A673 (cell line): Measurements from ENCODE around the gene DNAJC4. TPM values are rescaled to one million over a fixed set of nuclear protein-coding genes. Genes with fewer than 3 reads are reported as not detected.

ENCODE experiments used
- BruUV-seq: library from RNA; stranded (reverse); fragments of 400-500 nt; replicated peaks from 2 replicates; lab custom pipeline; 2021; lab: Mats Ljungman, UMichigan
- CTCF ChIA-PET: fragments of 300-600 bp; sonication (Branson Sonifier 250); formaldehyde crosslinking; loops from one replicate; lab custom pipeline; 2022; ENCODE audit warnings: antibody characterized with exemption; lab: Charles Lee
- POLR2A ChIA-PET: fragments of 300-600 bp; sonication (Branson Sonifier 250); formaldehyde crosslinking; loops from one replicate; lab custom pipeline; 2022; ENCODE audit warnings: antibody characterized with exemption; ENCODE audit not compliant: low non-redundant PET; lab: Charles Lee
- DNase-seq: peaks from one replicate; pipeline ENCODE4 v3.0.0-alpha.2; 2015; ENCODE audit warnings: low spot score
- H3K27ac ChIP-seq: fragments of 200-600 bp; sonication (generic); 2 replicates; pipeline ENCODE4 v1.5.1; 2016; ENCODE audit warnings: mixed run types, low read depth, mild to moderate bottlenecking, mixed read lengths, antibody characterized with exemption, low read length; ENCODE audit not compliant: poor library complexity, severe bottlenecking
- H3K27me3 ChIP-seq: fragments of 200-600 bp; sonication (generic); replicated peaks from 2 replicates; pipeline ENCODE4 v1.6.1; 2017; ENCODE audit warnings: mixed run types, low read depth, mild to moderate bottlenecking, mixed read lengths, antibody characterized with exemption, low read length; ENCODE audit not compliant: insufficient read depth, poor library complexity
- H3K36me3 ChIP-seq: fragments of 200-600 bp; sonication (generic); 2 replicates; pipeline ENCODE4 v1.6.1; 2016; ENCODE audit warnings: mixed run types, mild to moderate bottlenecking, mixed read lengths, antibody characterized with exemption, low read length; ENCODE audit not compliant: insufficient read depth, poor library complexity, severe bottlenecking
- H3K4me1 ChIP-seq: fragments of 200-600 bp; sonication (generic); 2 replicates; pipeline ENCODE4 v1.6.1; 2017; ENCODE audit warnings: mixed run types, mild to moderate bottlenecking, mixed read lengths, antibody characterized with exemption, low read length; ENCODE audit not compliant: insufficient read depth, poor library complexity, severe bottlenecking
- H3K4me3 ChIP-seq: fragments of 200-600 bp; sonication (generic); 2 replicates; pipeline ENCODE4 v1.5.1; 2016; ENCODE audit warnings: low read depth, mixed run types, mild to moderate bottlenecking, mixed read lengths, low read length; ENCODE audit not compliant: poor library complexity, severe bottlenecking
- H3K9me3 ChIP-seq: fragments of 200-600 bp; sonication (generic); 2 replicates; pipeline ENCODE4 v1.6.1; 2016; ENCODE audit warnings: mixed run types, low read depth, mild to moderate bottlenecking, mixed read lengths, antibody characterized with exemption, low read length; ENCODE audit not compliant: poor library complexity, severe bottlenecking
- CTCF ChIP-seq: fragments of 300-800, 200-600 bp; sonication (generic); conservative IDR thresholded peaks from 2 replicates; pipeline ENCODE4 v1.5.1; 2017; ENCODE audit warnings: low read depth, mild to moderate bottlenecking, antibody characterized with exemption, low read length, moderate library complexity, mixed read lengths
- EZH2 ChIP-seq: fragments of 200-600 bp; sonication (generic); IDR thresholded peaks from 2 replicates; pipeline ENCODE4 v1.6.1; 2017; ENCODE audit warnings: borderline replicate concordance, low read depth, mild to moderate bottlenecking, mixed read lengths, antibody characterized with exemption, low read length; ENCODE audit not compliant: poor library complexity, severe bottlenecking
- intact Hi-C: fragments of 100-400 bp; cut with micrococcal nuclease; formaldehyde crosslinking; loops from one replicate; pipeline ENCODE4 v1.10.0; 2022; ENCODE audit not compliant: unreplicated experiment
- total RNA-seq: library from RNA; stranded (reverse); gene quantifications from 2 replicates; pipeline ENCODE4 v1.2.3, GENCODE V29; 2021

Gene DNAJC4
- total RNA-seq, 1 experiment from 2014 or later, result 20.2 TPM

GRCh38 chr11:64275841-64276240 lies 45.5 kb downstream of the DNAJC4 start:
- H3K27ac ChIP-seq, result no peak overlapping the region
- peaks cover 10% of the 10 kb centered on the region for H3K36me3 ChIP-seq
- peaks cover 6% of the 10 kb centered on the region for H3K4me1 ChIP-seq
- no peaks in the 10 kb centered on the region for H3K9me3 ChIP-seq
- CTCF ChIA-PET, result no interaction called here
- no peak overlapping the region for H3K4me3 ChIP-seq
- POLR2A ChIA-PET, result no interaction called here
- no peak for TF ChIP-seq CTCF
- TF ChIP-seq EZH2, result no peak
- DNase-seq, result no peak
- no TSS peak for BruUV-seq
- intact Hi-C loops, result no loop called here
- no peaks in the 10 kb centered on the region for H3K27me3 ChIP-seq

GRCh38 chr11:64276653-64277431 lies 46.5 kb downstream of the DNAJC4 start:
- peaks cover 3% of the 10 kb centered on the region for H3K4me1 ChIP-seq
- H3K36me3 ChIP-seq, result peaks cover 10% of the 10 kb centered on the region
- ChIA-PET POLR2A (no interaction called here), CTCF (no interaction called here)
- H3K27me3 ChIP-seq, result no peaks in the 10 kb centered on the region
- intact Hi-C loops, result no loop called here
- BruUV-seq, result no TSS peak
- TF ChIP-seq EZH2 (no peak), CTCF (no peak)
- DNase-seq, result no peak
- no peak overlapping the region for H3K27ac ChIP-seq
- no peaks in the 10 kb centered on the region for H3K9me3 ChIP-seq
- H3K4me3 ChIP-seq, result no peak overlapping the region

GRCh38 chr11:64278576-64279190 lies 48.3 kb downstream of the DNAJC4 start:
- BruUV-seq, result no TSS peak
- POLR2A ChIA-PET, result no interaction called here
- TF ChIP-seq CTCF (no peak), EZH2 (no peak)
- no peaks in the 10 kb centered on the region for H3K27me3 ChIP-seq
- H3K36me3 ChIP-seq, result peaks cover 16% of the 10 kb centered on the region
- intact Hi-C loops, result no loop called here
- CTCF ChIA-PET, result interaction anchor here (0.7 kb wide), 2 partner anchors 77 to 1501 kb away, joined by 3 to 12 read pairs; no protein-coding TSS in a partner anchor
- no peaks in the 10 kb centered on the region for H3K9me3 ChIP-seq
- no peak for DNase-seq
- H3K4me3 ChIP-seq, result no peak overlapping the region
- no peaks in the 10 kb centered on the region for H3K4me1 ChIP-seq
- no peak overlapping the region for H3K27ac ChIP-seq
